GM19468 (cell line): ENCODE results near the gene ZFHX3.

ENCODE experiments used
- ATAC-seq: cut with Tn5 transposase; IDR thresholded peaks from one replicate; pipeline ENCODE4 v1.9.1; 2021; ENCODE audit warnings: mild to moderate bottlenecking, moderate library complexity, moderate number of reproducible peaks; ENCODE audit not compliant: unreplicated experiment; ENCODE audit errors: extremely low read depth

ZFHX3 gene

GRCh38 chr16:73068541-73069401 lies 20.8 kb upstream of the ZFHX3 start:
- no peak for ATAC-seq

- ATAC-seq = no peak
These were observed 20.0 kb upstream of the ZFHX3 start for GRCh38 chr16:73067671-73068540.

GRCh38 chr16:73066927-73067670 lies 19.2 kb upstream of the ZFHX3 start:
- ATAC-seq = no peak

- ATAC-seq = no peak
These were observed 18.5 kb upstream of the ZFHX3 start for GRCh38 chr16:73066331-73066926.

- no peak for ATAC-seq
These were observed 17.9 kb upstream of the ZFHX3 start for GRCh38 chr16:73065632-73066330.

GRCh38 chr16:73064994-73065545 lies 17.1 kb upstream of the ZFHX3 start:
- no peak for ATAC-seq

GRCh38 chr16:73064212-73064993 lies 16.5 kb upstream of the ZFHX3 start:
- ATAC-seq = no peak

- no peak for ATAC-seq
These were observed 15.9 kb upstream of the ZFHX3 start for GRCh38 chr16:73063854-73064211.

GRCh38 chr16:73062743-73063733 lies 15.1 kb upstream of the ZFHX3 start:
- no peak for ATAC-seq

- no peak for ATAC-seq
These were observed 14.2 kb upstream of the ZFHX3 start for GRCh38 chr16:73062001-73062616.

GRCh38 chr16:73060892-73061490 lies 13.1 kb upstream of the ZFHX3 start:
- no peak for ATAC-seq

GRCh38 chr16:73059779-73060615 lies 12.1 kb upstream of the ZFHX3 start:
- no peak for ATAC-seq

- ATAC-seq = no peak
These were observed 10.9 kb upstream of the ZFHX3 start for GRCh38 chr16:73058616-73059409.

GRCh38 chr16:73058221-73058615 lies 10.3 kb upstream of the ZFHX3 start:
- ATAC-seq = peak; percentile 52
